DOHH2 (cell line): ENCODE data around the gene SFXN5.

Experiments
- H3F3A ChIP-seq: fragments of 200-600 bp; sonication (generic), shearing (Covaris generic); 2 replicates; pipeline ENCODE4 v1.6.0; 2016; ENCODE audit warnings: antibody characterized with exemption, mild to moderate bottlenecking; ENCODE audit not compliant: control insufficient read depth, insufficient read depth
- H3K27ac ChIP-seq: fragments of 200-600 bp; sonication (generic); 2 replicates; pipeline ENCODE4 v1.5.1; 2014; ENCODE audit warnings: low read depth, mild to moderate bottlenecking, low read length, moderate library complexity
- H3K27me3 ChIP-seq: fragments of 200-600 bp; sonication (generic); 2 replicates; pipeline ENCODE4 v1.6.1; 2014; ENCODE audit warnings: mild to moderate bottlenecking, low read length, mixed read lengths; ENCODE audit not compliant: control insufficient read depth
- H3K36me3 ChIP-seq: fragments of 200-600 bp; sonication (generic); 2 replicates; pipeline ENCODE4 v1.6.1; 2014; ENCODE audit warnings: mild to moderate bottlenecking, low read length, moderate library complexity, mixed read lengths; ENCODE audit not compliant: control insufficient read depth
- H3K4me1 ChIP-seq: fragments of 200-600 bp; sonication (generic); 2 replicates; pipeline ENCODE4 v1.6.1; 2014; ENCODE audit warnings: mild to moderate bottlenecking, low read length, mixed read lengths; ENCODE audit not compliant: control insufficient read depth
- H3K4me2 ChIP-seq: fragments of 200-600 bp; sonication (generic); 2 replicates; pipeline ENCODE4 v1.6.0; 2014; ENCODE audit warnings: mild to moderate bottlenecking, low read length, moderate library complexity
- H3K4me3 ChIP-seq: fragments of 200-600 bp; sonication (generic); 2 replicates; pipeline ENCODE4 v1.5.1; 2014; ENCODE audit warnings: mild to moderate bottlenecking, low read length, mixed read lengths
- H3K79me2 ChIP-seq: fragments of 200-600 bp; sonication (generic); 2 replicates; pipeline ENCODE4 v1.6.1; 2014; ENCODE audit warnings: mild to moderate bottlenecking, low read length, mixed read lengths; ENCODE audit not compliant: control insufficient read depth
- H3K9me2 ChIP-seq: fragments of 200-600 bp; sonication (generic); replicated peaks from 2 replicates; pipeline ENCODE4 v1.6.1; 2014; ENCODE audit warnings: mild to moderate bottlenecking, low read length, mixed read lengths; ENCODE audit not compliant: control insufficient read depth
- H3K9me3 ChIP-seq: fragments of 200-600 bp; sonication (generic); 2 replicates; pipeline ENCODE4 v1.6.1; 2014; ENCODE audit warnings: antibody characterized with exemption, low read length, mixed read lengths; ENCODE audit not compliant: control insufficient read depth, insufficient read depth
- H4K20me1 ChIP-seq: fragments of 200-600 bp; sonication (generic); 2 replicates; pipeline ENCODE4 v1.6.0; 2014; ENCODE audit warnings: low read depth, mild to moderate bottlenecking, antibody characterized with exemption, low read length, moderate library complexity; ENCODE audit not compliant: control insufficient read depth, insufficient read depth
- EZH2phosphoT487 ChIP-seq: fragments of 200-600 bp; sonication (generic); IDR thresholded peaks from 2 replicates; pipeline ENCODE4 v1.6.1; 2017; ENCODE audit warnings: borderline replicate concordance, mild to moderate bottlenecking, antibody characterized with exemption, low read length, moderate library complexity, mixed read lengths
- TF ChIP-seq, protein P1 (sequence below): fragments of 200-600 bp; sonication (generic); IDR thresholded peaks from one replicate; pipeline ENCODE4 v1.5.1; 2014; ENCODE audit warnings: antibody characterized with exemption, mild to moderate bottlenecking, low read depth, low read length; ENCODE audit not compliant: poor library complexity, severe bottlenecking

Gene SFXN5

GRCh38 chr2:73043276-73043675, 28.2 kb downstream of the SFXN5 start:
- Histone ChIP-seq H3K27ac (no peak overlapping the region), H3K4me2 (no peak overlapping the region), H3K79me2 (no peaks in the 10 kb centered on the region), H3K27me3 (no peaks in the 10 kb centered on the region), H3K4me1 (no peaks in the 10 kb centered on the region), H3K4me3 (no peak overlapping the region), H3F3A (no peaks in the 10 kb centered on the region), H3K9me2 (no peaks in the 10 kb centered on the region), H3K9me3 (no peaks in the 10 kb centered on the region), H3K36me3 (no peaks in the 10 kb centered on the region), H4K20me1 (no peaks in the 10 kb centered on the region)
- TF ChIP-seq, protein P1, sequence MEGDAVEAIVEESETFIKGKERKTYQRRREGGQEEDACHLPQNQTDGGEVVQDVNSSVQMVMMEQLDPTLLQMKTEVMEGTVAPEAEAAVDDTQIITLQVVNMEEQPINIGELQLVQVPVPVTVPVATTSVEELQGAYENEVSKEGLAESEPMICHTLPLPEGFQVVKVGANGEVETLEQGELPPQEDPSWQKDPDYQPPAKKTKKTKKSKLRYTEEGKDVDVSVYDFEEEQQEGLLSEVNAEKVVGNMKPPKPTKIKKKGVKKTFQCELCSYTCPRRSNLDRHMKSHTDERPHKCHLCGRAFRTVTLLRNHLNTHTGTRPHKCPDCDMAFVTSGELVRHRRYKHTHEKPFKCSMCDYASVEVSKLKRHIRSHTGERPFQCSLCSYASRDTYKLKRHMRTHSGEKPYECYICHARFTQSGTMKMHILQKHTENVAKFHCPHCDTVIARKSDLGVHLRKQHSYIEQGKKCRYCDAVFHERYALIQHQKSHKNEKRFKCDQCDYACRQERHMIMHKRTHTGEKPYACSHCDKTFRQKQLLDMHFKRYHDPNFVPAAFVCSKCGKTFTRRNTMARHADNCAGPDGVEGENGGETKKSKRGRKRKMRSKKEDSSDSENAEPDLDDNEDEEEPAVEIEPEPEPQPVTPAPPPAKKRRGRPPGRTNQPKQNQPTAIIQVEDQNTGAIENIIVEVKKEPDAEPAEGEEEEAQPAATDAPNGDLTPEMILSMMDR, result no peak
- TF ChIP-seq EZH2phosphoT487, result no peak

DNA sequence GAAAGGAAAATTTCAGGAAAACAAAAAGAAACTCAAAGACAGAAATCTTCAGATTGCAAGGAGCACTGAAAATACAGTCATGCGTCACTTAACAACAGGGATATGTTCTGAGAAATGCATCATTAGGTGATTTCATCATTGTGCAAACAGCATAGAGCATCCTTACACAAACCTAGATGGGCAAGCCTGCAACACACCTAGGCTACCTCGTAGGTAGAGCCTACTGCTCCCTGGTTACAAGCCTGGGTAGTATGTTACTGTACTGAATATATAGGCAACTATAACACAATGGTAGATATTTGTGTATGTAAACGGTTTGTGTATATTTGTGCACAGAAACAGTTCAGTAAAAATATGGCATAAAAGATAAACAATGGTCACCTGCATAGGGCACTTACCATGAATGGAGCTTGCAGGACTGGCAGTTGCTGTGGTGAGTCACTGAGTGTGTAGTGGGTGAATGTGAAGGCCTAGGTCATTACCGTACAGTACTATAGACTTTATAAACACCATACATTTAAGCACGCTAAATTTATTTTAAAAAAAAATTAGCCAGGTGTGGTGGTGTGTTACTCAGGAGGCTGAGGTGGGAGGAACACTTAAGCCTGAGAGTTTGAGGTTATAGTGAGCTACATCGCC, 33.4 kb downstream of the SFXN5 start:
- no peak overlapping the region for H3K27ac ChIP-seq

GRCh38 chr2:73036766-73037165, 34.7 kb downstream of the SFXN5 start:
- Histone ChIP-seq H3K4me2 (no peak overlapping the region), H3K27me3 (no peaks in the 10 kb centered on the region), H3K27ac (no peak overlapping the region), H3K4me3 (no peak overlapping the region), H3K9me3 (no peaks in the 10 kb centered on the region), H3K9me2 (no peaks in the 10 kb centered on the region), H3K4me1 (no peaks in the 10 kb centered on the region), H3F3A (no peaks in the 10 kb centered on the region), H3K36me3 (no peaks in the 10 kb centered on the region), H3K79me2 (no peaks in the 10 kb centered on the region), H4K20me1 (no peaks in the 10 kb centered on the region)
- no peak for TF ChIP-seq EZH2phosphoT487
- TF ChIP-seq, protein P1, result no peak

More for the DNA sequence above, 33.4 kb downstream of the SFXN5 start:
- no peak for TF ChIP-seq EZH2phosphoT487
- TF ChIP-seq, protein P1, result no peak
- Histone ChIP-seq H3K4me3 (no peak overlapping the region), H3F3A (no peaks in the 10 kb centered on the region), H3K9me2 (no peaks in the 10 kb centered on the region), H3K36me3 (no peaks in the 10 kb centered on the region), H3K27me3 (no peaks in the 10 kb centered on the region), H3K4me2 (no peak overlapping the region), H3K79me2 (no peaks in the 10 kb centered on the region), H3K9me3 (no peaks in the 10 kb centered on the region), H4K20me1 (no peaks in the 10 kb centered on the region), H3K4me1 (no peaks in the 10 kb centered on the region)
